A549 (cell line): ENCODE results near the gene MCTS1. TPM values are rescaled to one million over a fixed set of nuclear protein-coding genes. Genes with fewer than 3 reads are reported as not detected.
"Not testable (repeated sequence)": the region's sequence is repeated elsewhere in the genome, so short reads cannot be mapped to it uniquely, and the experiment has no call there.

ENCODE experiments used
- ATAC-seq, 2 experiments: fragments of 200-7000 bp in 1 of 2; fragments of >200 bp in 1 of 2; cut with Nextera tagmentation in 1 of 2; cut with Tn5 transposase in 1 of 2; 3 replicates each; pipeline versions ENCODE4 v1.8.0 to v1.9.1; 2018 to 2020; ENCODE audit warnings: mild to moderate bottlenecking in 1 of 2, moderate library complexity in 1 of 2
- CTCF ChIA-PET: fragments of 300-600 bp; sonication (Branson Sonifier 250); formaldehyde crosslinking; extraction: SDS; loops from one replicate; lab custom pipeline; 2021; ENCODE audit warnings: antibody characterized with exemption, inconsistent platforms; lab: Yijun Ruan, JAX
- POLR2A ChIA-PET: fragments of 350-600 bp; formaldehyde crosslinking; extraction: SDS; loops from one replicate; lab custom pipeline; 2021; ENCODE audit warnings: antibody characterized with exemption, inconsistent platforms; lab: Yijun Ruan, JAX
- DNase-seq, 2 experiments: peaks; one replicate each; pipeline versions ENCODE4 v3.0.0 to v3.0.0-alpha.2; 2011 to 2016; ENCODE audit warnings: low read depth in 1 of 2, low spot score in 1 of 2
- FAIRE-seq: peaks from 2 replicates; lab custom pipeline; 2011; peaks lifted over from hg19 to GRCh38; lab: Jason Lieb, UNC
- H3K27ac ChIP-seq, 2 experiments: fragments of >200 bp; sonication (Bioruptor Twin); formaldehyde crosslinking; 3 replicates each; pipeline ENCODE4 v1.5.1; 2016 to 2017
- H3K4me1 ChIP-seq: fragments of >200 bp; sonication (Bioruptor Twin); formaldehyde crosslinking; 3 replicates; pipeline ENCODE4 v1.6.1; 2016
- H3K4me2 ChIP-seq: fragments of >200 bp; sonication (Bioruptor Twin); formaldehyde crosslinking; 3 replicates; pipeline ENCODE4 v1.6.1; 2016
- H3K4me3 ChIP-seq: fragments of >200 bp; sonication (Bioruptor Twin); formaldehyde crosslinking; 3 replicates; pipeline ENCODE4 v1.5.1; 2016
- H3K9me3 ChIP-seq: fragments of >200 bp; sonication (Bioruptor Twin); formaldehyde crosslinking; 3 replicates; pipeline ENCODE4 v1.6.1; 2016
- BHLHE40 ChIP-seq: IDR thresholded peaks from 2 replicates; pipeline ENCODE4 v1.6.1; 2012; ENCODE audit warnings: low read depth, low read length, inconsistent platforms
- CHD4 ChIP-seq: fragments of 200-600 bp; sonication (generic); IDR thresholded peaks from 2 replicates; pipeline ENCODE4 v1.6.1; 2016; ENCODE audit warnings: antibody characterized with exemption, mild to moderate bottlenecking, borderline replicate concordance
- HDAC2 ChIP-seq: fragments of 200-600 bp; sonication (generic); IDR thresholded peaks from 2 replicates; pipeline ENCODE4 v1.6.1; 2016
- HOXA7 ChIP-seq: fragments of 250-450 bp; sonication (Bioruptor Pico); IDR thresholded peaks from 2 replicates; pipeline ENCODE4 v1.5.0; 2020; ENCODE audit warnings: mild to moderate bottlenecking, moderate library complexity
- HOXB5 ChIP-seq: fragments of 250-450 bp; sonication (Bioruptor Pico); IDR thresholded peaks from 2 replicates; pipeline ENCODE4 v1.5.0; 2020; ENCODE audit warnings: mild to moderate bottlenecking, moderate library complexity
- MAZ ChIP-seq: fragments of 150-350 bp; IDR thresholded peaks from 2 replicates; pipeline ENCODE4 v1.6.1; 2014; ENCODE audit warnings: antibody characterized with exemption, low read depth, low read length, borderline replicate concordance
- NFE2L2 ChIP-seq: fragments of 150-350 bp; conservative IDR thresholded peaks from 2 replicates; pipeline ENCODE4 v1.6.1; 2014; ENCODE audit warnings: low read length
- NPAS2 ChIP-seq: fragments of 250-450 bp; sonication (Bioruptor Pico); IDR thresholded peaks from 2 replicates; pipeline ENCODE4 v1.8.0; 2022; ENCODE audit warnings: mild to moderate bottlenecking, moderate library complexity, borderline replicate concordance
- POLR2A ChIP-seq: IDR thresholded peaks from 2 replicates; pipeline ENCODE4 v1.6.1; 2012; ENCODE audit warnings: mild to moderate bottlenecking, low read length
- POLR2AphosphoS2 ChIP-seq: conservative IDR thresholded peaks from 2 replicates; pipeline ENCODE4 v1.6.1; 2012; ENCODE audit warnings: low read length, improper control_type of control experiment, inconsistent platforms
- RAD21 ChIP-seq, 2 experiments: fragments of >200 bp in 1 of 2; sonication (Bioruptor Twin) in 1 of 2; formaldehyde crosslinking in 1 of 2; IDR thresholded peaks in 1 of 2; conservative IDR thresholded peaks in 1 of 2; 2 replicates in 1 of 2; 3 replicates in 1 of 2; pipeline ENCODE4 v1.6.1; 2012 to 2018; ENCODE audit warnings: inconsistent platforms in 1 of 2
- RARB ChIP-seq: fragments of 250-450 bp; sonication (Bioruptor Pico); IDR thresholded peaks from 2 replicates; pipeline ENCODE4 v1.8.0; 2021; ENCODE audit warnings: mild to moderate bottlenecking, moderate library complexity
- RFX5 ChIP-seq: fragments of 450-650 bp; IDR thresholded peaks from 2 replicates; pipeline ENCODE4 v1.7.1; 2014; ENCODE audit warnings: antibody characterized with exemption, mild to moderate bottlenecking, moderate library complexity
- ZC3H11A ChIP-seq: fragments of 450-650 bp; IDR thresholded peaks from 2 replicates; pipeline ENCODE4 v1.6.1; 2014; ENCODE audit warnings: antibody characterized with exemption, mild to moderate bottlenecking
- ZFP36 ChIP-seq: fragments of 450-650 bp; IDR thresholded peaks from 2 replicates; pipeline ENCODE4 v1.6.1; 2014; ENCODE audit warnings: borderline replicate concordance; ENCODE audit not compliant: partially characterized antibody
- ZNF302 ChIP-seq: fragments of 250-450 bp; sonication (Bioruptor Pico); IDR thresholded peaks from 2 replicates; pipeline ENCODE4 v1.9.0; 2021; ENCODE audit warnings: inconsistent platforms, mild to moderate bottlenecking, moderate library complexity
- WGBS: methylation state at CpG from one replicate; pipeline ENCODE4 v1.1.6; 2017; ENCODE audit errors: missing lambda C conversion rate; 5-methylcytosine and 5-hydroxymethylcytosine counted together
- polyA plus RNA-seq, 4 experiments: library from polyadenylated mRNA; depleted of rRNA in 3 of 4; stranded (reverse); fragments of >200 nt; fragmentation: RNase III in 1 of 4; extraction: RNeasy Plus Mini Kit Qiagen cat#74134 plus additional on column Dnase treatment in 1 of 4; gene quantifications; 2 replicates in 3 of 4; 3 replicates in 1 of 4; pipeline ENCODE4 v1.2.3, GENCODE V29; 2011 to 2017
- TF ChIP-seq, protein P1 (sequence below): fragments of 150-350 bp; IDR thresholded peaks from 2 replicates; pipeline ENCODE4 v1.6.1; 2014; ENCODE audit warnings: low read depth, mild to moderate bottlenecking, low read length
- TF ChIP-seq, protein P2 (sequence below): fragments of >200 bp; sonication (Bioruptor Twin); formaldehyde crosslinking; IDR thresholded peaks from 2 replicates; pipeline ENCODE4 v1.6.1; 2016
- TF ChIP-seq, protein P3 (sequence below): fragments of 200-600 bp; sonication (generic); IDR thresholded peaks from 2 replicates; pipeline ENCODE4 v1.6.1; 2016; ENCODE audit warnings: antibody characterized with exemption, mild to moderate bottlenecking, moderate library complexity

Gene MCTS1
- polyA plus RNA-seq, 2 of the 4 experiments (the other 2 are of a cell fraction), result 94.5 to 163 TPM

DNA sequence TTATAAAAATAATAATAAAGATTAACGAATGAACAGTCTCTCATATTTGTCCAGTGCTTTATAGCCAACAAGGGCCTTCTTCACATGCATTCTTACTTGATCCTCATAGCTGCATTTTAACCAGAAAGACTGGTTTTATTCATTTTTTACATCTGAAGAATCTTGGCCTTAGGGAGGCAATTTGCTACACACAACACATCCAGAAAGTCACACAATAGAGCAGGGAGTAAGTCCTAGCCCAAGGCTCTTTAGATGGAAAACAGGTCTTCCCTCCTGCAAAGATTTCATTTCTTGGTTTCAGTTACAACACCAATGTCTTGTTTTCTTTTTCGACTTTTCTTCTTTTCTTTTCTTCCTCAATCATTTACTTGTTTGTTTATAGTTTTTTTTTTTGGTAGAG is 39.0 kb downstream of the MCTS1 start:
- H3K4me1 ChIP-seq, result peaks cover 6% of the 10 kb centered on the region; the same call in 1 of the 3 replicates
- POLR2A ChIA-PET, result no interaction called here
- H3K9me3 ChIP-seq, result no peaks in the 10 kb centered on the region
- TF ChIP-seq HDAC2 (no peak), NFE2L2 (no peak), RAD21 (conservative IDR thresholded peaks at IDR 0.05 in 1 of 2, IDR thresholded peaks at IDR 0.05 in 1 of 2) (no peak), ZFP36 (no peak), ZNF302 (CRISPR knock-in tag) (no peak), POLR2AphosphoS2 (no peak), NPAS2 (CRISPR knock-in tag) (no peak), HOXB5 (CRISPR knock-in tag) (no peak)
- TF ChIP-seq, protein P1, sequence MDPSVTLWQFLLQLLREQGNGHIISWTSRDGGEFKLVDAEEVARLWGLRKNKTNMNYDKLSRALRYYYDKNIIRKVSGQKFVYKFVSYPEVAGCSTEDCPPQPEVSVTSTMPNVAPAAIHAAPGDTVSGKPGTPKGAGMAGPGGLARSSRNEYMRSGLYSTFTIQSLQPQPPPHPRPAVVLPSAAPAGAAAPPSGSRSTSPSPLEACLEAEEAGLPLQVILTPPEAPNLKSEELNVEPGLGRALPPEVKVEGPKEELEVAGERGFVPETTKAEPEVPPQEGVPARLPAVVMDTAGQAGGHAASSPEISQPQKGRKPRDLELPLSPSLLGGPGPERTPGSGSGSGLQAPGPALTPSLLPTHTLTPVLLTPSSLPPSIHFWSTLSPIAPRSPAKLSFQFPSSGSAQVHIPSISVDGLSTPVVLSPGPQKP, result no peak
- TF ChIP-seq, protein P2, sequence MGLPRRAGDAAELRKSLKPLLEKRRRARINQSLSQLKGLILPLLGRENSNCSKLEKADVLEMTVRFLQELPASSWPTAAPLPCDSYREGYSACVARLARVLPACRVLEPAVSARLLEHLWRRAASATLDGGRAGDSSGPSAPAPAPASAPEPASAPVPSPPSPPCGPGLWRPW, result no peak
- H3K27ac ChIP-seq, result no peak overlapping the region
- DNase-seq, result no peak
- CTCF ChIA-PET, result no interaction called here
- no peak for ATAC-seq
- WGBS, result 49% methylated on average over 2 of the region's 2 CpGs
- no peak overlapping the region for H3K4me2 ChIP-seq
- H3K4me3 ChIP-seq, result no peak overlapping the region
- no peak for FAIRE-seq

DNA sequence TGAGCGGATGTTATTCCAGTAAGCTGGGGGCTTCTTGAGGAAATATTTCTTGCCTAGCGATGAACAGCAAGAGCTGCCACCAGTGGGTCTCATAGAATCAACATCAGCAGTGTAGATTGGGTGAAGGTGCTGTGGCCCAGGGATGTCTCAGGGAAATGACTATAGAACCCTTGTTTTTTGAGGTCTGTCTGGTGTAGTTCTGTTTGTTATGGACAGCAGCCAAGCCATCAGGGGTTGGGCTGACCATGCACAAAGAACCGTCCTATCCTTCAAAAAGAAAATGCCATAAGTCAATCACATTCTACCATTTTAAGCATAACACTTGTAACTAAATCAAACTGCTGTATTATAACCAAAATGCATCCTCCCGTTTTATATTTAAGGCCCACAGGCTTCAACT is 43.2 kb downstream of the MCTS1 start:
- H3K4me3 ChIP-seq, result no peak overlapping the region
- POLR2A ChIA-PET, result no interaction called here
- no peak for ATAC-seq

DNA sequence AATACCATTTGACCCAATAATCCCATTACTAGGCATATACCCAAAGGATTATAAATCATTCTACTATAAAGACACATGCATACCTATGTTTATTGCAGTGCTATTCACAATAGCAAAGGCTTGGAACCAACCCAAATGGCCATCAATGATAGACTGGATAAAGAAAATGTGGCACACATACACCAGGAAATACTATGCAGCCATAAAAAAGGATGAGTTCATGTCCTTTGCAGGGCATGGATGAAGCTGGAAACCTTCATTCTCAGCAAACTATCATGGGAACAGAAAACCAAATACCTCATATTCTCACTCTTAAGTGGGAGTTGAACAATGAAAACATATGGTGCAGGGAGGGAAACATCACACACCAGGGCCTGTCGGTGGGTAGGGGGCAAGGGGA is 48.4 kb downstream of the MCTS1 start:
- 67% methylated on average over 1 of the region's 1 CpG for WGBS
- POLR2A ChIA-PET, result not testable (repeated sequence)

More for the DNA sequence above, 43.2 kb downstream of the MCTS1 start:
- Histone ChIP-seq H3K9me3 (no peaks in the 10 kb centered on the region), H3K4me1 (no peaks in the 10 kb centered on the region; the same call in 2 of the 3 replicates), H3K27ac (no peak overlapping the region), H3K4me2 (no peak overlapping the region)
- WGBS, result 76% methylated on average over 4 of the region's 4 CpGs
- FAIRE-seq (no peak), DNase-seq (no peak)
- TF ChIP-seq MAZ (no peak), RFX5 (no peak), BHLHE40 (no peak), CHD4 (no peak), NPAS2 (CRISPR knock-in tag) (no peak)
- CTCF ChIA-PET, result no interaction called here

DNA sequence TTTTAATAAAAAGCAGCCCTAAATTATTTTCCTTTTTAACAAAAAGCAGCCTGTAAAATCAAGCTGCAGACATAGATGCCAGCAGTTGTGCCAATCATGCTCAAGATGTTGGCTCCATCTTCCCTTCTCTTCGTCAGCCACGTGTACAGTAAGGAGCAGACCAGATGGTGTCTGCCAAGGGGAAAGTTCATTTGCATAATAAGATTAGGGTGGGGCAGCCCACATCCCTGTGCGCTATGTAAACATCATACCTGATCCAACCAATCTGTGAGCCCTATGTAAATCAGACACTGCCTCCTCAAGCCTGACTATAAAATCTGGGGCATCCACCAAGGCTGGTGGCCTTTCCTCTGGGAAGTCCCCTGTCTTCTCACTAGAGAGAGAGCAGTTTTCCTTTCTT is 49.1 kb downstream of the MCTS1 start:
- no peak overlapping the region for H3K4me3 ChIP-seq
- POLR2A ChIA-PET, result no interaction called here
- H3K4me1 ChIP-seq, result no peaks in the 10 kb centered on the region; the same call in 2 of the 3 replicates
- no peak overlapping the region for H3K27ac ChIP-seq
- ATAC-seq (no peak), DNase-seq (no peak), FAIRE-seq (no peak)
- H3K9me3 ChIP-seq, result no peaks in the 10 kb centered on the region
- WGBS, result 66% methylated on average over 3 of the region's 3 CpGs
- no peak overlapping the region for H3K4me2 ChIP-seq
- CTCF ChIA-PET, result interaction anchor here (1.7 kb wide), 1 partner anchor 11 kb away, joined by 8 read pairs; no protein-coding TSS in a partner anchor
- TF ChIP-seq RARB (CRISPR knock-in tag) (no peak), NPAS2 (CRISPR knock-in tag) (no peak), HOXA7 (CRISPR knock-in tag) (no peak), ZC3H11A (no peak), POLR2A (no peak)
- TF ChIP-seq, protein P3, sequence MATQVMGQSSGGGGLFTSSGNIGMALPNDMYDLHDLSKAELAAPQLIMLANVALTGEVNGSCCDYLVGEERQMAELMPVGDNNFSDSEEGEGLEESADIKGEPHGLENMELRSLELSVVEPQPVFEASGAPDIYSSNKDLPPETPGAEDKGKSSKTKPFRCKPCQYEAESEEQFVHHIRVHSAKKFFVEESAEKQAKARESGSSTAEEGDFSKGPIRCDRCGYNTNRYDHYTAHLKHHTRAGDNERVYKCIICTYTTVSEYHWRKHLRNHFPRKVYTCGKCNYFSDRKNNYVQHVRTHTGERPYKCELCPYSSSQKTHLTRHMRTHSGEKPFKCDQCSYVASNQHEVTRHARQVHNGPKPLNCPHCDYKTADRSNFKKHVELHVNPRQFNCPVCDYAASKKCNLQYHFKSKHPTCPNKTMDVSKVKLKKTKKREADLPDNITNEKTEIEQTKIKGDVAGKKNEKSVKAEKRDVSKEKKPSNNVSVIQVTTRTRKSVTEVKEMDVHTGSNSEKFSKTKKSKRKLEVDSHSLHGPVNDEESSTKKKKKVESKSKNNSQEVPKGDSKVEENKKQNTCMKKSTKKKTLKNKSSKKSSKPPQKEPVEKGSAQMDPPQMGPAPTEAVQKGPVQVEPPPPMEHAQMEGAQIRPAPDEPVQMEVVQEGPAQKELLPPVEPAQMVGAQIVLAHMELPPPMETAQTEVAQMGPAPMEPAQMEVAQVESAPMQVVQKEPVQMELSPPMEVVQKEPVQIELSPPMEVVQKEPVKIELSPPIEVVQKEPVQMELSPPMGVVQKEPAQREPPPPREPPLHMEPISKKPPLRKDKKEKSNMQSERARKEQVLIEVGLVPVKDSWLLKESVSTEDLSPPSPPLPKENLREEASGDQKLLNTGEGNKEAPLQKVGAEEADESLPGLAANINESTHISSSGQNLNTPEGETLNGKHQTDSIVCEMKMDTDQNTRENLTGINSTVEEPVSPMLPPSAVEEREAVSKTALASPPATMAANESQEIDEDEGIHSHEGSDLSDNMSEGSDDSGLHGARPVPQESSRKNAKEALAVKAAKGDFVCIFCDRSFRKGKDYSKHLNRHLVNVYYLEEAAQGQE, result no peak
- TF ChIP-seq, protein P2, result no peak

More for the DNA sequence above, 48.4 kb downstream of the MCTS1 start:
- CTCF ChIA-PET, result interaction anchor here (1.0 kb wide), 1 partner anchor 12 kb away, joined by 4 read pairs; no protein-coding TSS in a partner anchor
- H3K4me1 ChIP-seq, ATAC-seq, H3K4me2 ChIP-seq, FAIRE-seq, H3K27ac ChIP-seq, H3K4me3 ChIP-seq, H3K9me3 ChIP-seq, DNase-seq: not testable (repeated sequence)
